ENCODE measurements around the gene AURKAIP1. TPM values are rescaled to one million over a fixed set of nuclear protein-coding genes. Genes with fewer than 3 reads are reported as not detected.

Gene AURKAIP1
- total RNA-seq, 1 donor from 2014 or later, result 258 TPM

GRCh38 chr1:1342584-1343115, 32.4 kb downstream of the AURKAIP1 start:
- no peak for DNase-seq (ENCODE audit: low read depth)
- TF ChIP-seq CTCF (conservative IDR thresholded peaks at IDR 0.05; ENCODE audit: low read depth, low read length), result no peak
- no peak overlapping the region for H3K4me3 ChIP-seq (ENCODE audit: low read depth, low read length)

- TF ChIP-seq CTCF (conservative IDR thresholded peaks at IDR 0.05; ENCODE audit: low read depth, low read length), result no peak
- no peak overlapping the region for H3K4me3 ChIP-seq (ENCODE audit: low read depth, low read length)
- no peak for DNase-seq (ENCODE audit: low read depth)
These were observed 32.9 kb downstream of the AURKAIP1 start for GRCh38 chr1:1342061-1342562.

GRCh38 chr1:1341549-1342021, 33.4 kb downstream of the AURKAIP1 start:
- DNase-seq (ENCODE audit: low read depth), result no peak
- no peak overlapping the region for H3K4me3 ChIP-seq (ENCODE audit: low read depth, low read length)
- TF ChIP-seq CTCF (conservative IDR thresholded peaks at IDR 0.05; ENCODE audit: low read depth, low read length), result no peak

GRCh38 chr1:1340791-1341548, 34.0 kb downstream of the AURKAIP1 start:
- no peak overlapping the region for H3K4me3 ChIP-seq (ENCODE audit: low read depth, low read length)
- TF ChIP-seq CTCF (conservative IDR thresholded peaks at IDR 0.05; ENCODE audit: low read depth, low read length), result no peak
- DNase-seq (ENCODE audit: low read depth), result no peak

- no peak for TF ChIP-seq CTCF (conservative IDR thresholded peaks at IDR 0.05; ENCODE audit: low read depth, low read length)
- no peak for DNase-seq (ENCODE audit: low read depth)
These were observed 34.8 kb downstream of the AURKAIP1 start for GRCh38 chr1:1340185-1340584.

GRCh38 chr1:1338278-1338677, 36.7 kb downstream of the AURKAIP1 start:
- no peak overlapping the region for H3K4me3 ChIP-seq (ENCODE audit: low read depth, low read length)
- no peak for TF ChIP-seq CTCF (conservative IDR thresholded peaks at IDR 0.05; ENCODE audit: low read depth, low read length)
- no peak for DNase-seq (ENCODE audit: low read depth)

More at GRCh38 chr1:1340185-1340584, 34.8 kb downstream of the AURKAIP1 start:
- no peak overlapping the region for H3K4me3 ChIP-seq (ENCODE audit: low read depth, low read length)

All from epithelial cell of proximal tubule (primary cell).